ENCODE results near the gene ZC3HAV1.
A peak's percentile ranks its signal among the peaks of the same experiment; 100 is the strongest.
"Not testable (repeated sequence)": the region's sequence is repeated elsewhere in the genome, so short reads cannot be mapped to it uniquely, and the experiment has no call there.

ZC3HAV1 gene

DNA sequence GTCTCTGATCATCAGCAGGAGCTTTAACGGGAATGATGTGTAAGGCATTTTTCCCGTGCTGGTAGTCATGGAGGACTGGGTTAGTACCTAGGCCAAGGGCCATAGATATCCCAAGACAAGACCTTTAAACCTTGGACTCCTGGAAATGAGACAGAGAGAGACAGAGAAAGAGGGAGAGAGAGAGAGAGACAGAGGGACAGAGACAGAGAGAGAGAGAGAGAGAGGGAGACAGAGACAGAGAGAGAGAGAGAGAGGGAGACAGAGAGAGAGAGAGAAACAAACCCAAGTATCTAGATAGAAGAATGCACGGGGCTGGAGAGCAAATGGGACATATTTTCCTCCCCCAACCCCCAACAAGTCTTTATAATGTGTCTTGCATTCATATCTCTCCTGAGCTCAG, 22.3 kb downstream of the ZC3HAV1 start:
- no peak for DNase-seq

GRCh38 chr7:139086454-139086853, 23.1 kb downstream of the ZC3HAV1 start:
- DNase-seq, result no peak

- no peak for DNase-seq
Measured at GRCh38 chr7:139084709-139085108, 24.8 kb downstream of the ZC3HAV1 start.

DNA sequence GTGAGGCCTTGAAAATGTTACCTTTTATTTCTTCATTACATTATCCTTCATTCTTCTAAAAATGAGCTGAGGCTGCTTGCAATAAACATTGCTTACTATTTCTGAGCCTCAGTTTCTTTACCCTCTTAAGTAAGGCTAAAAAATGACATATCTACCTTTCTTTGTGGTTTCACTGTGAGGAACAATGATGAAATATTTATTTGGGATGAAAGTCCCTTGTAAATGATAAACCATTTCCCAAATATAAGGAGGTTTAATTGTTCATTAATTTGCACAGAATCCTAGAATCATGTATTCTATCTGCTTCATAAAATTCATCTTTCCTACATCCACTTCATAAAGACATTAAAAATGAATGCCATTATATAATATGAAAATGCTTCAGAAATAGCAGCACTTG, 27.9 kb downstream of the ZC3HAV1 start:
- no peak for DNase-seq

GRCh38 chr7:139080905-139081304, 28.6 kb downstream of the ZC3HAV1 start:
- no peak for DNase-seq

DNA sequence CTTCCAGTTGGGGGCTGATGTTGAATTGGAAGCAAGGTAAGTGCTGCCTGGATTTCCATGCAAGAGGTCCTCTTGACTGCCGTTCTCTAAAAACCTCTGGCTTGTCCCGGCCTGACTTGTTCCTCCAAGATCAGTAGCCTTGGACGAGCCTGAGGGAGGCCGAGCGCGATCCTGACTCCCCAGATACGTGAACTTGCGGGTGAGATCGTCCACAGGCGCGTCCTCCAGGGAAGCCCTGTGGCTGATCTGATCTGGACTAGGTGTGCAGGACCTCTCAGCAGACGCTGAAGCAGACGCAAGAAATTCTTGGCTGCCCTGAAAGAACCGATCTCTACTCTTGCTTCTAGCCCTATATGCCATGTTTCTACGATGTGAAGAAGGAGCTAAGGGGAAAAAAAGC, 29.7 kb downstream of the ZC3HAV1 start:
- no peak for DNase-seq

DNA sequence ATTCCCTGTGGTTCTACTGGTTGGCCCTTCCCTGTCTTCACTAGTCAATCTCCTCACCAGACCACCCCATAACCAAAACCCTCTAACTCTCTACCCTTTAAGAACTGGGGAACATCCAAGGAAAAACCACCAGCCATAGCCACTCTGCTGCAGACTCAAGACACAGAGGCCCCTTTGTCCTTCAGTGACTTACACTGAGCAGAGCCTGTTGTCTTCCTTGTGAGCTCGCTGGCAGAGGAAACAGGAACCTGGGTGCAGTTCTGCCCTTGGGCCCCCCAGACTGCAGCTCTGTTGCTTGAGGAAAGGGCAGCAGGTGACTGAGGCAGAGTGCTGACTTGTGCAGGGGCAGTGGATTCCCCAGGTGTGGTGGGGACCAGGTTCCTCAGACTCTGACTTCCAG, 30.6 kb downstream of the ZC3HAV1 start:
- no peak for DNase-seq

GRCh38 chr7:139078399-139078798, 31.1 kb downstream of the ZC3HAV1 start:
- DNase-seq, result no peak

- DNase-seq, result not testable (repeated sequence)
Measured at GRCh38 chr7:139077706-139078105, 31.8 kb downstream of the ZC3HAV1 start.

DNA sequence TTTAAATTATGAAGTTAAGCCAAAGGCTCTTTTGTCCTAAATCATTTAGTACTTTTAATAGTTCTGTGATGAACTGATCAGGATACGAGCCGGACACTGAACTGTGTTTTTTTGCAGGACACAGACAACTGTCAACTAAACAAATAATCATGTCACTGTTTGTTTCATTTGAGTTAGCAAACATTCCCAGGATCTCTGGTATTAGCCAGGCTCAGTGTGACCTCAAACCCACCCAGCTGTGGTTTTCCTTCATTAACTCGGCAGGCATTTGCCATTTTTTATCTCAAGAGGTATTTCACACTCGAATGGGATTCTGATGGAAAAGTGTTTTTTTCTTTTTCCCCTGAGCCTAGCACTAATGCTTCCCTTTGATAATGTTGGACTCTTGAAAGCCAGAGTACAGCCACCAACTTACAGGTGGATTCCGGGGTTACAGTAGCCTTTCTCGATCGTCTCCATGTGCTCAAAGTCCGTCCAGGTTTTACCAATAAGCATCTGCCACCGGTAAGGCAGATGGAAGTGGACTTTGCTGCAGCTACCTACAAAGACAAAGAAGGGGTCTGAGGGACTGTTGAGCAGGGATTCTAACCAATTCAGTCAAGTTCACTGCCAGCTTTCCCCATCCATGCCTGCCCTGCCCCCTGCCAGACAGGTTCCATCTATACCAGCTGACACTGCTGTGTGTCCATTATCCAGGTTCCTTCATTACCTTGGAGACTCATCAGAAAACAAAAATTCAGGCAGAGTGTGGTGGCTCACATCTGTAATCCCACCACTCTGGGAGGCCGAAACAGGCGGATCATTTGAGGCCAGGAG, 33.4 kb downstream of the ZC3HAV1 start:
- no peak for DNase-seq

- DNase-seq, result peak; percentile 55
Measured at GRCh38 chr7:139075031-139075652, 34.4 kb downstream of the ZC3HAV1 start.

- no peak for DNase-seq
Measured at GRCh38 chr7:139072796-139073195, 36.7 kb downstream of the ZC3HAV1 start.

- no peak for DNase-seq
Measured at GRCh38 chr7:139071680-139072079, 37.8 kb downstream of the ZC3HAV1 start.

GRCh38 chr7:139068544-139069399, 40.7 kb downstream of the ZC3HAV1 start:
- DNase-seq, result no peak

GRCh38 chr7:139066315-139066714, 43.2 kb downstream of the ZC3HAV1 start:
- DNase-seq, result no peak

DNA sequence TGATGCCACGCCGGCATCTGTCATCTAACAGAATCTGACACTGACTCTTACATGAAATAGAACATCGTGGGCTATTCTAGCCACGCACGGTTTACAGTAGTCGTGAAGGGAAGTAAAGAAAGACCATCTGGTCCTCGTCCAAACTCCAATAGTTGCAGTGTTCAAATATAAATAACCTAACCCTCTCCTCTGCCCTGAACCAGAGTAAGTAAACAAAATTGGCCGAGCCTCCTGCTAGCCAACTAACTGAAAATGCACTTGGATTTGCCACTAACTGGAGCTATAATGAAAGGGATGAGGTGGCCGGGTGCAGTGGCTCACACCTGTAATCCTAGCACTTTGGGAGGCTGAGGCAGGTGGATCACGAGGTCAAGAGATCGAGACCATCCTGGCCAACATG, 44.2 kb downstream of the ZC3HAV1 start:
- DNase-seq, result no peak

GRCh38 chr7:139061416-139061815, 48.1 kb downstream of the ZC3HAV1 start:
- DNase-seq, result no peak

GRCh38 chr7:139060695-139061237, 48.8 kb downstream of the ZC3HAV1 start:
- DNase-seq, result no peak

DNA sequence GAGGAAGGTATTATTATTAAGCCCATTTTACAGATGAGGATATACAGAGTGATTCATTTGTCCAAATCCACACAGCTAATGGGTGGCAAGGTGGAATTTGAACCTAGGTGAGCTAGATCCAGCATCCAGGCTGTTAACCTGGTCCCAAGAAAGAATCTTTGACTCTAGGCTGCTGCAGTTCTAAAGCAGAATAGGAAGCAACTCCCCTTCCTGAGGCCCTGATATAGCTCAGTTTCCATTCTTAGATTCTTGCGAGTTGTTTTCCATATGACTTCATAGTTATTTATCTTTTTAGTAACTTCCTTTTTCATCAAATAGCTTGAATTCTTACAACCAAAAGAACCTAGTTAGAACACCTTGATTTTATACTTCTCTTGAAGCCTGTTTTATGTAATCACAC, 49.6 kb downstream of the ZC3HAV1 start:
- DNase-seq, result no peak

- no peak for DNase-seq
Measured at GRCh38 chr7:139058943-139059342, 50.6 kb downstream of the ZC3HAV1 start.

GRCh38 chr7:139055674-139056073, 53.8 kb downstream of the ZC3HAV1 start:
- DNase-seq, result no peak

DNA sequence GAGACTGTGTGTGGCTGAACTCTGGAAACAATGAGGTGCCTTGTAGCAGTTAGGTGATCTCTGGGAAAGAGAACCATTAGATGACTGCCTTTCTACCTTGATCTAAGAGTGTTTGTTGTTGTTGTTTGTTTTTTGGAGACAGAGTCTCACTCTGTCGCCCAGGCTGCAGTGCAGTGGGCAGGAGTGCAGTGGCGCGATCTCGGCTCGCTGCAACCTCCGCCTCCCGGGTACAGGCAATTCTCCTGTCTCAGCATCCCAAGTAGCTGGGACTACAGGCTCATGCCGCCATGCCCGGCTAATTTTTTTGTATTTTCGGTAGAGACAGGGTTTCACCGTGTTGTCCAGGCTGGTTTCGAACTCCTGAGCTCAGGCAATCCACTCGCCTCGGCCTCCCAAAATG, 54.9 kb downstream of the ZC3HAV1 start:
- not testable (repeated sequence) for DNase-seq

DNA sequence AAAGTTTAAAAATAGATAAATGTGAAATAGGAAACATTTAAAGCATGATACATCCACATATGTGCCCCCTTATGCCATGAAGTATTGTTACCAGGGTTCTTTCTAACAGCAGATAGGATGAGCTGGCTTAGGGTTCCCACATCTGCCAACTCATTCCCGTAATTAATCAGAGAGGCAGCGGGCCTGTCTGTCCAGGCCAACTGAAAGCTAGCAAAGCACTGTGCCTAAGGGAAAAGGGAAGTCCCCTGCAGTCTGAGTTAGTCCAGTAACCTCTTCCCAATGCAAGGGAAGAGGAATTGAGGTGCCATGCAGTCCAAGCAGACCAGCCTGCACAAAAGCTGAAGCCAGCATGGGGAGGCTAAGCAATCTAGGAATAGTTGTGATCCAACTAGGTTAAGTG, 55.4 kb downstream of the ZC3HAV1 start:
- DNase-seq, result no peak

All from right kidney (tissue), 1 donor.